PC-9 (cell line): ENCODE data around the gene GRIP2. TPM values are rescaled to one million over a fixed set of nuclear protein-coding genes. Genes with fewer than 3 reads are reported as not detected.

Experiments used
- BruUV-seq: library from RNA; stranded (reverse); fragments of 400-500 nt; replicated peaks from 2 replicates; lab custom pipeline; 2021; lab: Mats Ljungman, UMichigan
- CTCF ChIA-PET: fragments of 300-600 bp; sonication (Branson Sonifier 250); formaldehyde crosslinking; loops from one replicate; lab custom pipeline; 2022; ENCODE audit warnings: antibody characterized with exemption; lab: Charles Lee
- POLR2A ChIA-PET: fragments of 300-600 bp; sonication (Branson Sonifier 250); formaldehyde crosslinking; loops from one replicate; lab custom pipeline; 2022; ENCODE audit warnings: antibody characterized with exemption; ENCODE audit not compliant: unreplicated experiment; lab: Charles Lee
- DNase-seq, 2 experiments: peaks; one replicate each; pipeline versions ENCODE4 v3.0.0 to v3.0.0-alpha.2; 2015 to 2022; ENCODE audit warnings: mixed read lengths in 1 of 2
- H2AFZ ChIP-seq: fragments of 200-600 bp; sonication (generic); 2 replicates; pipeline ENCODE4 v1.8.1; 2017; ENCODE audit warnings: antibody characterized with exemption
- H3F3A ChIP-seq: fragments of 200-600 bp; sonication (generic); 2 replicates; pipeline ENCODE4 v1.8.1; 2017; ENCODE audit warnings: antibody characterized with exemption, mild to moderate bottlenecking, low read depth; ENCODE audit not compliant: insufficient read depth
- H3K27ac ChIP-seq: fragments of 200-600 bp; sonication (generic); 2 replicates; pipeline ENCODE4 v1.6.1; 2016; ENCODE audit warnings: mixed run types
- H3K27me3 ChIP-seq: fragments of 200-600 bp; sonication (generic); 2 replicates; pipeline ENCODE4 v1.6.1; 2016; ENCODE audit warnings: low read depth, mixed run types; ENCODE audit not compliant: insufficient read depth
- H3K36me3 ChIP-seq: fragments of 200-600 bp; sonication (generic); 2 replicates; pipeline ENCODE4 v1.6.1; 2016; ENCODE audit warnings: low read depth, mixed run types
- H3K4me1 ChIP-seq: fragments of 200-600 bp; sonication (generic); replicated peaks from 2 replicates; pipeline ENCODE4 v1.6.1; 2016; ENCODE audit warnings: mixed run types; ENCODE audit not compliant: insufficient read depth
- H3K4me2 ChIP-seq: fragments of 200-600 bp; sonication (generic); 2 replicates; pipeline ENCODE4 v1.6.1; 2017; ENCODE audit warnings: mixed run types
- H3K4me3 ChIP-seq: fragments of 200-600 bp; sonication (generic); 2 replicates; pipeline ENCODE4 v1.6.1; 2016; ENCODE audit warnings: mixed run types
- H3K79me2 ChIP-seq: fragments of 200-600 bp; sonication (generic); 2 replicates; pipeline ENCODE4 v1.6.1; 2017; ENCODE audit warnings: low read depth, mixed run types
- H3K9me2 ChIP-seq: fragments of 200-600 bp; sonication (generic); 2 replicates; pipeline ENCODE4 v1.8.1; 2017; ENCODE audit warnings: mild to moderate bottlenecking; ENCODE audit not compliant: insufficient read depth
- H3K9me3 ChIP-seq: fragments of 200-600 bp; sonication (generic); 2 replicates; pipeline ENCODE4 v1.8.1; 2016; ENCODE audit warnings: low read depth; ENCODE audit not compliant: insufficient read depth
- H4K20me1 ChIP-seq: fragments of 200-600 bp; sonication (generic); 2 replicates; pipeline ENCODE4 v1.8.1; 2017; ENCODE audit not compliant: insufficient read depth
- CTCF ChIP-seq: fragments of 200-600 bp; sonication (generic); conservative IDR thresholded peaks from 2 replicates; pipeline ENCODE4 v1.6.1; 2017; ENCODE audit warnings: mixed run types, antibody characterized with exemption, mild to moderate bottlenecking, moderate library complexity
- EZH2 ChIP-seq: fragments of 200-600 bp; sonication (generic); IDR thresholded peaks from 2 replicates; pipeline ENCODE4 v1.8.0; 2017; ENCODE audit warnings: antibody characterized with exemption, low read depth
- intact Hi-C: fragments of 100-400 bp; cut with micrococcal nuclease; formaldehyde crosslinking; loops from one replicate; pipeline ENCODE4 v1.10.0; 2022; ENCODE audit not compliant: unreplicated experiment
- total RNA-seq: library from RNA; stranded (reverse); gene quantifications from 2 replicates; pipeline ENCODE4 v1.2.3, GENCODE V29; 2021

Gene GRIP2
- total RNA-seq, 1 experiment from 2014 or later = not detected

- no peak for TF ChIP-seq EZH2
- no peak for TF ChIP-seq CTCF
- Histone ChIP-seq H2AFZ (no peak overlapping the region), H3K27ac (no peak overlapping the region), H3K9me2 (no peaks in the 10 kb centered on the region), H3K36me3 (no peaks in the 10 kb centered on the region), H3K4me3 (no peak overlapping the region), H3K27me3 (0 out of 2 replicates have a peak, but pooled peaks cover 5% of the 10 kb centered on the region), H3K9me3 (peaks cover 9% of the 10 kb centered on the region), H4K20me1 (no peaks in the 10 kb centered on the region; the same call in 1 of the 2 replicates), H3K4me1 (no peaks in the 10 kb centered on the region), H3K4me2 (no peak overlapping the region), H3F3A (peaks cover 12% of the 10 kb centered on the region; the same call in 1 of the 2 replicates), H3K79me2 (no peaks in the 10 kb centered on the region)
- ChIA-PET CTCF (no interaction called here), POLR2A (no interaction called here)
- intact Hi-C loops = no loop called here
- no peak for DNase-seq
- BruUV-seq = no TSS peak
Measured at GRCh38 chr3:14503033-14503705, 37.0 kb downstream of the GRIP2 start.

- H3K4me1 ChIP-seq = no peaks in the 10 kb centered on the region
- no peaks in the 10 kb centered on the region for H3K36me3 ChIP-seq
- H3K4me3 ChIP-seq = no peak overlapping the region
- H4K20me1 ChIP-seq = no peaks in the 10 kb centered on the region; the same call in 1 of the 2 replicates
- H3K9me3 ChIP-seq = peaks cover 9% of the 10 kb centered on the region
- H3K27ac ChIP-seq = no peak overlapping the region
- intact Hi-C loops = no loop called here
- DNase-seq = no peak
- no peak overlapping the region for H2AFZ ChIP-seq
- POLR2A ChIA-PET = no interaction called here
- 0 out of 2 replicates have a peak, but pooled peaks cover 5% of the 10 kb centered on the region for H3K27me3 ChIP-seq
- H3K4me2 ChIP-seq = no peak overlapping the region
- no TSS peak for BruUV-seq
- peaks cover 8% of the 10 kb centered on the region; the same call in 1 of the 2 replicates for H3F3A ChIP-seq
- TF ChIP-seq CTCF (no peak), EZH2 (no peak)
- CTCF ChIA-PET = no interaction called here
- no peaks in the 10 kb centered on the region for H3K79me2 ChIP-seq
- H3K9me2 ChIP-seq = no peaks in the 10 kb centered on the region
Measured at GRCh38 chr3:14502472-14502871, 37.7 kb downstream of the GRIP2 start.

GRCh38 chr3:14497321-14497720, 42.8 kb downstream of the GRIP2 start:
- H3K4me2 ChIP-seq = no peak overlapping the region
- ChIA-PET CTCF (no interaction called here), POLR2A (no interaction called here)
- intact Hi-C loops = no loop called here
- DNase-seq = no peak
- H3K9me2 ChIP-seq = no peaks in the 10 kb centered on the region
- BruUV-seq = no TSS peak
- H2AFZ ChIP-seq = no peak overlapping the region
- TF ChIP-seq CTCF = no peak
- no peak for TF ChIP-seq EZH2
- no peaks in the 10 kb centered on the region for H3K4me1 ChIP-seq
- H3K27me3 ChIP-seq = no peaks in the 10 kb centered on the region
- no peak overlapping the region for H3K27ac ChIP-seq
- H3K79me2 ChIP-seq = no peaks in the 10 kb centered on the region
- peaks cover 6% of the 10 kb centered on the region; the same call in 1 of the 2 replicates for H3F3A ChIP-seq
- no peaks in the 10 kb centered on the region for H3K36me3 ChIP-seq
- H3K9me3 ChIP-seq = peaks cover 2% of the 10 kb centered on the region; the same call in 1 of the 2 replicates
- no peaks in the 10 kb centered on the region for H4K20me1 ChIP-seq
- no peak overlapping the region for H3K4me3 ChIP-seq
